GM15510 (cell line): ENCODE results near the gene ATXN7L1.

Experiments
- POLR2A ChIP-seq: IDR thresholded peaks from 3 replicates; pipeline ENCODE4 v1.6.1; 2011; ENCODE audit warnings: borderline replicate concordance; ENCODE audit not compliant: insufficient read length; ENCODE audit errors: extremely low read depth

The ATXN7L1 gene

GRCh38 chr7:105677410-105677730 lies 199.0 kb downstream of the ATXN7L1 start:
- no peak for TF ChIP-seq POLR2A

GRCh38 chr7:105675934-105676371 lies 200.4 kb downstream of the ATXN7L1 start:
- no peak for TF ChIP-seq POLR2A

- no peak for TF ChIP-seq POLR2A
Observed at GRCh38 chr7:105674200-105674920, 202.0 kb downstream of the ATXN7L1 start.

GRCh38 chr7:105673367-105674084 lies 202.9 kb downstream of the ATXN7L1 start:
- TF ChIP-seq POLR2A = no peak

GRCh38 chr7:105672801-105673200 lies 203.6 kb downstream of the ATXN7L1 start:
- TF ChIP-seq POLR2A = no peak

- no peak for TF ChIP-seq POLR2A
Observed at GRCh38 chr7:105666324-105666723, 210.1 kb downstream of the ATXN7L1 start.

- TF ChIP-seq POLR2A = no peak
Observed at GRCh38 chr7:105665684-105666083, 210.7 kb downstream of the ATXN7L1 start.

- TF ChIP-seq POLR2A = no peak
Observed at GRCh38 chr7:105664816-105665525, 211.4 kb downstream of the ATXN7L1 start.

- no peak for TF ChIP-seq POLR2A
Observed at GRCh38 chr7:105662998-105663397, 213.4 kb downstream of the ATXN7L1 start.

GRCh38 chr7:105661625-105662024 lies 214.8 kb downstream of the ATXN7L1 start:
- TF ChIP-seq POLR2A = no peak

GRCh38 chr7:105656922-105657521 lies 219.4 kb downstream of the ATXN7L1 start:
- no peak for TF ChIP-seq POLR2A

- no peak for TF ChIP-seq POLR2A
Observed at GRCh38 chr7:105655500-105656380, 220.7 kb downstream of the ATXN7L1 start.

- no peak for TF ChIP-seq POLR2A
Observed at GRCh38 chr7:105655067-105655466, 221.3 kb downstream of the ATXN7L1 start.

- no peak for TF ChIP-seq POLR2A
Observed at GRCh38 chr7:105654095-105654686, 222.2 kb downstream of the ATXN7L1 start.
